Stimulated activated naive CD8-positive, alpha-beta T cell treated with anti-CD3 and anti-CD28 coated beads, Interleukin-15, Interleukin-2, amounts not matched to agents 100 ng/mL and 50 ng/mL, for 24 hours (primary cell): ENCODE results near the gene FMNL3.

Source experiments
- H3K27ac Mint-ChIP-seq: one replicate; pipeline ENCODE4 v1.8.0; 2021; ENCODE audit warnings: mild to moderate bottlenecking, mixed read lengths
- H3K27me3 Mint-ChIP-seq: one replicate; pipeline ENCODE4 v1.8.0; 2021; ENCODE audit warnings: mixed read lengths
- H3K36me3 Mint-ChIP-seq: one replicate; pipeline ENCODE4 v1.8.0; 2021; ENCODE audit warnings: low read depth, mixed read lengths
- H3K4me1 Mint-ChIP-seq: one replicate; pipeline ENCODE4 v1.8.0; 2021; ENCODE audit warnings: low read depth, mixed read lengths
- H3K4me3 Mint-ChIP-seq: one replicate; pipeline ENCODE4 v1.8.0; 2021; ENCODE audit warnings: mild to moderate bottlenecking, mixed read lengths
- H3K9me3 Mint-ChIP-seq: one replicate; pipeline ENCODE4 v1.8.0; 2021; ENCODE audit warnings: mixed read lengths

The FMNL3 gene

DNA sequence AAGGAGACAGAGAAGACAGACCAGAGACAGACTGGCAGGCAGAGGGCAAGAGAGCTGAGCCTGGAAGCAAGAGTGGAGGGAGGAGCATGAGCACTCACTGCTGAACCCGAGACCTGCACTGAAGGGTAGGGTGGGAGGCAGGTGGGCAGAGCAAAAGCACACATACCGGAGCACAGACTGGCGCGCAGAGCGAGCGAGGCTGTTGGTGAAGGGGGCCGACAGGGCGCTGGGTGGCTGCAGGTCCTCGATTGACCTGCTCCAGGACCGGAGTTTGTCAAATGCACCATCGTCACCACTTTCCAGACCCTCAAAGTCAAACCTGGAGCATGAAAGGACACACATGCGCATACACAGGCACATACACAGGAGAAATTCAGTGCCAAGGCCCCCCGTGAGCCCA, 48.9 kb downstream of the FMNL3 start:
- H3K27me3 Mint-ChIP-seq: no peaks in the 10 kb centered on the region
- H3K4me3 Mint-ChIP-seq: no peak overlapping the region
- H3K9me3 Mint-ChIP-seq: no peaks in the 10 kb centered on the region
- H3K27ac Mint-ChIP-seq: no peak overlapping the region
- peaks cover 40% of the 10 kb centered on the region for H3K4me1 Mint-ChIP-seq
- H3K36me3 Mint-ChIP-seq: peaks cover 72% of the 10 kb centered on the region

GRCh38 chr12:49655595-49656236, 51.5 kb downstream of the FMNL3 start:
- Mint-ChIP-seq H3K4me1 (peaks cover 14% of the 10 kb centered on the region), H3K4me3 (no peak overlapping the region), H3K27ac (no peak overlapping the region), H3K27me3 (no peaks in the 10 kb centered on the region), H3K36me3 (peaks cover 63% of the 10 kb centered on the region), H3K9me3 (no peaks in the 10 kb centered on the region)

DNA sequence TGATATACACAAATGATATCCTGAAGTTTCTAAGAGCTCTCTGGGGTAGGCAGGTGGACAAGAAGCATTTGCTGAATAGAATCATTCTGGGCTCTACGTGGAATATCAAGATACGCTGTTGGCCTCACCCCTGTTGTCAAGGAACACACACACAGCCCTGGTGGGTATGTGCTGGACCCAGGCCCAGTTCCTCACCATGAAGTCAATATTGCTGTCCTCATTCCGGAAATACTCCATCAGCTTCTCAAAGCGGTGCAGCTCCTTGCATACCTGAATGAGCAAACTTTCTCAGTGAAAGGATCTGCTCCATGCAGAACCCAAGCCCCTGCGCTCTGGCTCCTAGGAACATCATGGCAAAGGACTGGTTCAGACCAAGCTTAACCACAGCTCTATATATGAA, 52.5 kb downstream of the FMNL3 start:
- H3K4me3 Mint-ChIP-seq: no peak overlapping the region
- no peaks in the 10 kb centered on the region for H3K9me3 Mint-ChIP-seq
- H3K36me3 Mint-ChIP-seq: peaks cover 59% of the 10 kb centered on the region
- H3K27ac Mint-ChIP-seq: no peak overlapping the region
- peaks cover 9% of the 10 kb centered on the region for H3K4me1 Mint-ChIP-seq
- no peaks in the 10 kb centered on the region for H3K27me3 Mint-ChIP-seq

DNA sequence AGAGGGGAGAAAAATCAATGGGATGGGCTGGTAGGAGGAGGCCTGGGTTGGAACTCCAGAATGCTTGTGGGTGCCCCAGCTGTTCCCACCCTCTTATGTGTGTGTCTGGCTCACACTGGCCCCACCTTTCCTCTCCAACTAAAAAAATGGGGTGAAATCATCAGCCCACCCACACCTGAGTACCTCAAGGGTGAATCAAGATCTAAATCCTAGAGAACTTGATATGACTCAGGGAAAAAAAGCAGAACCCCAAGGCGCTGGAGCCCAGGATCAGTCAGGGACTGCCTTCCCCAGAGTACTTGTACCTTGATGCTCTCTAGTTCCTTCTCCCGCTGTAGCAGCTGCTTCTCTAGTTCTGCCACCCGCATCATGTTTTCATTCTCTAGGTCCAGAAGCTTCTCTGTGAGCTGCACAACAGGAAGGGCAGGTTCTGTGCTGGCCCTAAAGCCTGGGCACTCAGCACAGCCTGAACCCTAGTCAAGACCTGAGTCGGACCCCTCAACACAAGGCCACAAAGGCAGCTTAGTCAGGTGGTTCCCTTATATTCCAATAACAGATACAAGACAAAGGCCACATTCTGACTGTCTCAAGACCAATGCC, 54.2 kb downstream of the FMNL3 start:
- H3K36me3 Mint-ChIP-seq: peaks cover 58% of the 10 kb centered on the region
- H3K4me1 Mint-ChIP-seq: peaks cover 9% of the 10 kb centered on the region
- H3K4me3 Mint-ChIP-seq: no peak overlapping the region
- H3K27ac Mint-ChIP-seq: peak overlapping the region; percentile 20
- H3K9me3 Mint-ChIP-seq: no peaks in the 10 kb centered on the region
- no peaks in the 10 kb centered on the region for H3K27me3 Mint-ChIP-seq

DNA sequence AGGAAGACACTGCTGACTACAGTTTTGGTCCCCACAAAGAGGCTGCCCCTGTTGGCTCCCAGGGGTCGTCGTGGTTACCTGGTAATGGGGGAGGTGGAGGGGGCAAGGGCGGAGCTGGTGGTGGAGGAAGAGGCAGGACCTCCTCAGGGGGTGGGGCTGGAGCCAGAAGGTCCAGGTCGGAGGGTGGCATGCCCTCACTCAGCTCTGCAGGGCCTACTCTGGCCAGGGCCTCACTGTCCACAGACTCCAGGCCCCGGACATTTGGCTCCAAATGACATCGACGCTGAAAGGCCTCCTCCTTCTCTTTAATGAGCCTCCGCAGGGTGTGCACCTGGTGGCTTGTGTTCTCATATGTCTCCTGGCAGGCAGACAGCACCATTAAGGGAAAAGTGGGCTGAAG, 55.4 kb downstream of the FMNL3 start:
- Mint-ChIP-seq H3K27me3 (no peaks in the 10 kb centered on the region), H3K36me3 (peaks cover 55% of the 10 kb centered on the region), H3K9me3 (no peaks in the 10 kb centered on the region), H3K4me3 (no peak overlapping the region), H3K4me1 (peaks cover 7% of the 10 kb centered on the region), H3K27ac (no peak overlapping the region)

- no peaks in the 10 kb centered on the region for H3K9me3 Mint-ChIP-seq
- H3K36me3 Mint-ChIP-seq: peaks cover 50% of the 10 kb centered on the region
- H3K27me3 Mint-ChIP-seq: no peaks in the 10 kb centered on the region
- H3K4me1 Mint-ChIP-seq: peaks cover 13% of the 10 kb centered on the region
- no peak overlapping the region for H3K4me3 Mint-ChIP-seq
- peak overlapping the region; percentile 51 for H3K27ac Mint-ChIP-seq
Observed at GRCh38 chr12:49649892-49650291, 57.3 kb downstream of the FMNL3 start.

DNA sequence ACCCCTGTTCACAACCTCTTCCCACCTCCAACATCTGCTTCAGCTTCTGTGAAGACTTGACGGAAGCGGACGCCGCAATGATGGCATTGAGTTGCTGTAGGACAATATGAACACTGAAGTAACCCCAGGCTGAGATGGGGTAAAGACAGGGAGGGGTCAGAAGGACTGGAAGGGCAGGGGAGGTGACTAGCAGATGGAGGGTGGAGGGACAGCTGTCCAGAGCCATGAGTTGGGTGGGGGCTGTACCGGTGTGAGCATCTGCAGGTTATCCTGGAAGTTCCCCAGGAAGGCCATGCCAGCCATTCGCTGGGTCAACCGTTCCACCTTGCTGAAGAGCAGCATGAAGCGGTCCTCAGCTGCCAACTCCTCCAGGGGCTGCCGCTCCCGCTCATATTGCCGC, 57.8 kb downstream of the FMNL3 start:
- peaks cover 17% of the 10 kb centered on the region for H3K4me1 Mint-ChIP-seq
- H3K9me3 Mint-ChIP-seq: no peaks in the 10 kb centered on the region
- H3K27me3 Mint-ChIP-seq: no peaks in the 10 kb centered on the region
- no peak overlapping the region for H3K4me3 Mint-ChIP-seq
- no peak overlapping the region for H3K27ac Mint-ChIP-seq
- H3K36me3 Mint-ChIP-seq: peaks cover 49% of the 10 kb centered on the region

GRCh38 chr12:49648712-49649003, 58.5 kb downstream of the FMNL3 start:
- Mint-ChIP-seq H3K4me1 (peaks cover 19% of the 10 kb centered on the region), H3K36me3 (peaks cover 45% of the 10 kb centered on the region), H3K27me3 (no peaks in the 10 kb centered on the region), H3K27ac (no peak overlapping the region), H3K4me3 (no peak overlapping the region), H3K9me3 (no peaks in the 10 kb centered on the region)

GRCh38 chr12:49647827-49648711, 59.1 kb downstream of the FMNL3 start:
- H3K4me1 Mint-ChIP-seq: peaks cover 19% of the 10 kb centered on the region
- H3K4me3 Mint-ChIP-seq: no peak overlapping the region
- peaks cover 48% of the 10 kb centered on the region for H3K36me3 Mint-ChIP-seq
- no peaks in the 10 kb centered on the region for H3K9me3 Mint-ChIP-seq
- no peak overlapping the region for H3K27ac Mint-ChIP-seq
- H3K27me3 Mint-ChIP-seq: no peaks in the 10 kb centered on the region

- Mint-ChIP-seq H3K9me3 (no peaks in the 10 kb centered on the region), H3K36me3 (peaks cover 41% of the 10 kb centered on the region), H3K27ac (no peak overlapping the region), H3K4me3 (no peak overlapping the region), H3K4me1 (peaks cover 19% of the 10 kb centered on the region), H3K27me3 (no peaks in the 10 kb centered on the region)
Observed at GRCh38 chr12:49646871-49647654, 60.1 kb downstream of the FMNL3 start.

DNA sequence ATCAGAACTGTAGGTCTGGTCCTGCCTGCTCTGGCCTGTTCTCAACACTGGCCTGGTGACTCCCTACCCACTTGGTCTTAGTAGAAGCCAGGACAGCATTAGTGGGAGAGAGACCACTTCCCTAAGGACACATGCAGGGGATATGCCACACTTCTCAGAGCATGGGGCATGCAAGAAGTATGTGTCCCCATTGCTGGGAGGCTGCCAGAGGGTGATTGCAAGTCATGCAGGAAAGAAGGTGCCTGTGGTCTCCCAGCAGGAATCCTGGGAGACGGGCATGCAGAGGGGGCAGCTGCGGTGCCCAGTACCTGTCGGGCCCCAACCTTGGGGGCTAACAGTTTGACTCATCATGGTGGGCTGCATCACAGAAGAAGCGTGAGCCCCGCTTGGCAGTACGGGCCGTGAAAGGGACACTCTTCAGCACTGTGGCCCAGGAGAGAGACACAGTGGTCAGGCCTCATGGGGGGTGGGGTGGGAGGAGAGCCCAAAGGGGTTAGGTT, 60.8 kb downstream of the FMNL3 start:
- Mint-ChIP-seq H3K4me3 (no peak overlapping the region), H3K9me3 (no peaks in the 10 kb centered on the region), H3K27me3 (no peaks in the 10 kb centered on the region), H3K36me3 (peaks cover 39% of the 10 kb centered on the region), H3K4me1 (peaks cover 19% of the 10 kb centered on the region), H3K27ac (peak overlapping the region; percentile 34)

GRCh38 chr12:49645146-49646039, 61.8 kb downstream of the FMNL3 start:
- Mint-ChIP-seq H3K36me3 (peaks cover 39% of the 10 kb centered on the region), H3K9me3 (no peaks in the 10 kb centered on the region), H3K27me3 (no peaks in the 10 kb centered on the region), H3K4me1 (peaks cover 19% of the 10 kb centered on the region), H3K27ac (peak overlapping the region; percentile 34), H3K4me3 (no peak overlapping the region)

GRCh38 chr12:49644620-49644994, 62.6 kb downstream of the FMNL3 start:
- no peaks in the 10 kb centered on the region for H3K9me3 Mint-ChIP-seq
- peaks cover 19% of the 10 kb centered on the region for H3K4me1 Mint-ChIP-seq
- peak overlapping the region; percentile 81 for H3K27ac Mint-ChIP-seq
- peaks cover 33% of the 10 kb centered on the region for H3K36me3 Mint-ChIP-seq
- no peak overlapping the region for H3K4me3 Mint-ChIP-seq
- H3K27me3 Mint-ChIP-seq: no peaks in the 10 kb centered on the region
